NCI-H187 treated with DMSO at 0.1 percent for 48 hours (cell line): Measurements from ENCODE around the gene KIAA1210.

ENCODE experiments used
- DNase-seq: peaks from one replicate; lab custom pipeline; 2025; lab: John Stamatoyannopoulos, UW

KIAA1210 gene

GRCh38 chrX:119127650-119128049 is at the start of gene KIAA1210:
KIAA1210 (minus strand) TSS chrX:119127812; CDS start chrX:119123642, 4,170 bp downstream.
- DNase-seq, result no peak

GRCh38 chrX:119177278-119177677 is 49.7 kb upstream of the KIAA1210 start:
- DNase-seq, result no peak

- no peak for DNase-seq
Measured at GRCh38 chrX:119174900-119175299, 47.3 kb upstream of the KIAA1210 start.

GRCh38 chrX:119168104-119168503 is 40.5 kb upstream of the KIAA1210 start:
- no peak for DNase-seq

- DNase-seq, result no peak
Measured at GRCh38 chrX:119158226-119158625, 30.6 kb upstream of the KIAA1210 start.

GRCh38 chrX:119156241-119156640 is 28.6 kb upstream of the KIAA1210 start:
- DNase-seq, result no peak

- no peak for DNase-seq
Measured at GRCh38 chrX:119155416-119156035, 27.9 kb upstream of the KIAA1210 start.

GRCh38 chrX:119151051-119151380 is 23.4 kb upstream of the KIAA1210 start:
- no peak for DNase-seq

GRCh38 chrX:119150163-119151050 is 22.8 kb upstream of the KIAA1210 start:
- DNase-seq, result no peak

GRCh38 chrX:119147486-119147885 is 19.9 kb upstream of the KIAA1210 start:
- DNase-seq, result no peak

- DNase-seq, result no peak
Measured at GRCh38 chrX:119145241-119145653, 17.6 kb upstream of the KIAA1210 start.

GRCh38 chrX:119134466-119134865 is 6.9 kb upstream of the KIAA1210 start:
- no peak for DNase-seq

GRCh38 chrX:119132961-119133360 is 5.3 kb upstream of the KIAA1210 start:
- DNase-seq, result no peak

- DNase-seq, result no peak
Measured at GRCh38 chrX:119132316-119132715, 4.7 kb upstream of the KIAA1210 start.

- no peak for DNase-seq
Measured at GRCh38 chrX:119130911-119131310, 3.3 kb upstream of the KIAA1210 start.

GRCh38 chrX:119121341-119121740 is 6.3 kb downstream of the KIAA1210 start:
- DNase-seq, result no peak

- DNase-seq, result no peak
Measured at GRCh38 chrX:119118780-119119395, 8.7 kb downstream of the KIAA1210 start.

GRCh38 chrX:119107206-119107605 is 20.4 kb downstream of the KIAA1210 start:
- DNase-seq, result no peak

- DNase-seq, result no peak
Measured at GRCh38 chrX:119105826-119106225, 21.8 kb downstream of the KIAA1210 start.

GRCh38 chrX:119101168-119101567 is 26.4 kb downstream of the KIAA1210 start:
- no peak for DNase-seq

GRCh38 chrX:119095936-119096335 is 31.7 kb downstream of the KIAA1210 start:
- no peak for DNase-seq

GRCh38 chrX:119094819-119095218 is 32.8 kb downstream of the KIAA1210 start:
- DNase-seq, result no peak
